Endothelial cell of umbilical vein (primary cell): ENCODE measurements around the gene RGP1.

Experiments used
- CTCF ChIP-seq, 2 donors: IDR thresholded peaks; 1 replicate in 1 of 2; 2 replicates in 1 of 2; pipeline ENCODE4 v1.5.1; 2011; ENCODE audit warnings: low read length in 2 of 2, mild to moderate bottlenecking in 2 of 2, moderate library complexity in 2 of 2, control low read depth in 1 of 2, inconsistent platforms in 1 of 2, low read depth in 1 of 2; ENCODE audit not compliant: insufficient read depth in 1 of 2; ENCODE audit errors: extremely low read depth in 1 of 2
- EZH2 ChIP-seq: IDR thresholded peaks from 2 replicates; pipeline ENCODE4 v1.6.1; 2012; ENCODE audit warnings: borderline replicate concordance, low read depth, mild to moderate bottlenecking, moderate library complexity, low read length, inconsistent platforms; ENCODE audit not compliant: severe bottlenecking

DNA sequence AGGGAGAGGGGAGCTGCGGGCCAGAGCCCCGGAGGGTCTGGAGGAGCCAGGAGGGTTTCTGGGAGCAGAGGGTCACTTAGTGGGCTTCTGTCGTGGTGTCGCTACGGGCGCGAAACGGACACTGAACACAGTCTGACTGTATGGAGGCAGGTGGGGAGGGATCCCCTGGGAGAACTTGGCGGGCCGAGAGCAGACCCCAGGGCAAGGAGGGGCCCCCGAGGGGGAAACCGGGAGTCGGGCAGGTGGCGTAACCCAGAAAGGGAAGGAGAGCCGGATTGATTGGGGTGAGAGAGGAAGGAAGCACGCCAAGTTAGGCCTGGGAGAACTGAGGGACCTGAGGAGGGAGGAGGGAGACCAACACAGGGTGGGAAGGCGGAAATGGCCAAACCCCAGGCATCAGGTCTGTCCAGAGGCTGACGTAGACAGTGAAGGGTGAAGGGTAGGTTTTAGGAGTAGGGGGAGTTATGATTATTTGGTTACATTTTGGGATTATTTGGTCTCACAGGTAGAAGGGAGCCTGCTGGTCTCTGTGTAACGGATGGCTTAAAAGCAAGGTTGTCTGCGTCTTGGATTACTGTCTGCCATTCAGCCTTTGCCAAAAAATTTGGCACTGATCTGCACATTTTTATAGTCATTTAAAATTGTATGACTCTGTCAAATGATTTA, 8.3 kb downstream of the RGP1 start:
- TF ChIP-seq CTCF (IDR thresholded peaks at IDR 0.05; ENCODE audit: extremely low read depth in 1 of 2, insufficient read depth in 1 of 2, low read depth in 1 of 2, low read length in 2 of 2) (no peak), EZH2 (no peak)
